Hepatocyte (in vitro differentiated cells): ENCODE results near the gene GPR55. TPM values are rescaled to one million over a fixed set of nuclear protein-coding genes. Genes with fewer than 3 reads are reported as not detected.

Source experiments
- DNase-seq: peaks from one replicate; pipeline ENCODE4 v3.0.0-alpha.2; 2016; ENCODE audit warnings: low spot score
- H2AFZ ChIP-seq: fragments of 200-600 bp; sonication (generic); 2 replicates; pipeline ENCODE4 v1.6.0; 2016; ENCODE audit warnings: antibody characterized with exemption, mild to moderate bottlenecking
- H3K27ac ChIP-seq: fragments of 200-600 bp; sonication (generic); 2 replicates; pipeline ENCODE4 v1.5.1; 2016; ENCODE audit warnings: mild to moderate bottlenecking
- H3K27me3 ChIP-seq: fragments of 200-600 bp; sonication (generic); 2 replicates; pipeline ENCODE4 v1.6.1; 2016
- H3K36me3 ChIP-seq: fragments of 200-600 bp; sonication (generic); replicated peaks from 2 replicates; pipeline ENCODE4 v1.5.1; 2016; ENCODE audit warnings: low read depth; ENCODE audit not compliant: insufficient read depth
- H3K4me1 ChIP-seq: fragments of 200-600 bp; sonication (generic); 2 replicates; pipeline ENCODE4 v1.5.1; 2016; ENCODE audit warnings: mild to moderate bottlenecking, moderate library complexity; ENCODE audit not compliant: insufficient read depth
- H3K4me2 ChIP-seq: fragments of 200-600 bp; sonication (generic); 2 replicates; pipeline ENCODE4 v1.6.0; 2016
- H3K4me3 ChIP-seq: fragments of 200-600 bp; sonication (generic); 2 replicates; pipeline ENCODE4 v1.5.1; 2016; ENCODE audit warnings: mild to moderate bottlenecking
- H3K79me2 ChIP-seq: fragments of 200-600 bp; sonication (generic); 2 replicates; pipeline ENCODE4 v1.6.0; 2017; ENCODE audit warnings: mild to moderate bottlenecking
- H3K9me2 ChIP-seq: fragments of 200-600 bp; sonication (generic); replicated peaks from 2 replicates; pipeline ENCODE4 v1.6.0; 2017; ENCODE audit warnings: mild to moderate bottlenecking; ENCODE audit not compliant: insufficient read depth
- H3K9me3 ChIP-seq: fragments of 200-600 bp; sonication (generic); 2 replicates; pipeline ENCODE4 v1.5.1; 2016; ENCODE audit warnings: low read depth, mild to moderate bottlenecking
- H4K20me1 ChIP-seq: fragments of 200-600 bp; sonication (generic); 2 replicates; pipeline ENCODE4 v1.6.0; 2016; ENCODE audit warnings: mild to moderate bottlenecking; ENCODE audit not compliant: insufficient read depth, poor library complexity, severe bottlenecking
- CTCF ChIP-seq: fragments of 200-600 bp; sonication (generic); IDR thresholded peaks from 2 replicates; pipeline ENCODE4 v1.5.1; 2016; ENCODE audit warnings: antibody characterized with exemption, mild to moderate bottlenecking; ENCODE audit not compliant: poor library complexity
- EZH2 ChIP-seq: fragments of 200-600 bp; sonication (generic); IDR thresholded peaks from 2 replicates; pipeline ENCODE4 v1.6.1; 2016; ENCODE audit warnings: antibody characterized with exemption, mild to moderate bottlenecking, borderline replicate concordance
- EZH2phosphoT487 ChIP-seq: fragments of 200-600 bp; sonication (generic); IDR thresholded peaks from one replicate; pipeline ENCODE4 v1.6.1; 2018; ENCODE audit warnings: antibody characterized with exemption, mild to moderate bottlenecking, low read depth, moderate library complexity; ENCODE audit not compliant: unreplicated experiment, severe bottlenecking
- WGBS: methylation state at CpG from one replicate; pipeline ENCODE4 v1.1.6; 2016; ENCODE audit warnings: low lambda C conversion rate; ENCODE audit errors: missing lambda C conversion rate; 5-methylcytosine and 5-hydroxymethylcytosine counted together
- polyA plus RNA-seq: library from polyadenylated mRNA; unstranded; fragments of >200 nt; fragmentation: Nextera tagmentation; extraction: Ambion mirVana; gene quantifications from 2 replicates; pipeline ENCODE4 v1.2.1, GENCODE V29; 2016
- total RNA-seq: library from RNA; depleted of rRNA; stranded (reverse); fragments of >200 nt; gene quantifications from 2 replicates; pipeline ENCODE4 v1.2.3, GENCODE V29; 2014

GPR55 gene
- total and polyA plus RNA-seq, 2 experiments from 2014 or later: 0.83 TPM; not detected in 1

- DNase-seq: no peak
- Histone ChIP-seq H3K9me2 (no peaks in the 10 kb centered on the region), H3K27me3 (no peaks in the 10 kb centered on the region), H3K79me2 (peaks cover 3% of the 10 kb centered on the region), H3K4me1 (peaks cover 5% of the 10 kb centered on the region), H2AFZ (no peak overlapping the region), H3K36me3 (no peaks in the 10 kb centered on the region), H3K9me3 (no peaks in the 10 kb centered on the region), H3K4me2 (no peak overlapping the region), H3K27ac (peak overlapping the region; percentile 80), H4K20me1 (no peaks in the 10 kb centered on the region), H3K4me3 (no peak overlapping the region)
- 85% methylated on average over 9 of the region's 9 CpGs for WGBS
- TF ChIP-seq EZH2 (no peak), EZH2phosphoT487 (no peak), CTCF (no peak)
These were observed 45.2 kb downstream of the GPR55 start for GRCh38 chr2:230879891-230880290.

- Histone ChIP-seq H3K36me3 (no peaks in the 10 kb centered on the region), H3K4me1 (peaks cover 5% of the 10 kb centered on the region), H3K9me3 (no peaks in the 10 kb centered on the region), H3K9me2 (no peaks in the 10 kb centered on the region), H3K4me3 (no peak overlapping the region), H3K27me3 (no peaks in the 10 kb centered on the region), H3K79me2 (peaks cover 8% of the 10 kb centered on the region), H4K20me1 (no peaks in the 10 kb centered on the region), H3K4me2 (no peak overlapping the region), H2AFZ (no peak overlapping the region), H3K27ac (peak overlapping the region; percentile 86)
- TF ChIP-seq CTCF (no peak), EZH2phosphoT487 (no peak), EZH2 (no peak)
- WGBS: 79% methylated on average over 11 of the region's 11 CpGs
- DNase-seq: peak; percentile 56
These were observed 45.7 kb downstream of the GPR55 start for GRCh38 chr2:230879271-230879882.

GRCh38 chr2:230878599-230879188, 46.3 kb downstream of the GPR55 start:
- peak overlapping the region; percentile 86 for H3K27ac ChIP-seq
- peaks cover 1% of the 10 kb centered on the region for H4K20me1 ChIP-seq
- H3K27me3 ChIP-seq: no peaks in the 10 kb centered on the region
- DNase-seq: no peak
- peaks cover 5% of the 10 kb centered on the region for H3K4me1 ChIP-seq
- H3K9me2 ChIP-seq: no peaks in the 10 kb centered on the region
- H3K79me2 ChIP-seq: peaks cover 15% of the 10 kb centered on the region
- no peaks in the 10 kb centered on the region for H3K36me3 ChIP-seq
- no peak overlapping the region for H3K4me2 ChIP-seq
- no peaks in the 10 kb centered on the region for H3K9me3 ChIP-seq
- no peak for TF ChIP-seq CTCF
- TF ChIP-seq EZH2: no peak
- TF ChIP-seq EZH2phosphoT487: no peak
- no peak overlapping the region for H2AFZ ChIP-seq
- no peak overlapping the region for H3K4me3 ChIP-seq
- 82% methylated on average over 10 of the region's 10 CpGs for WGBS
